Activated gamma-delta T cell treated with Interleukin-2 at 50 U/mL for 16 hours (primary cell): Measurements from ENCODE around the gene NKAIN2.
"Not testable (repeated sequence)": the region's sequence is repeated elsewhere in the genome, so short reads cannot be mapped to it uniquely, and the experiment has no call there.

Experiments
- DNase-seq: peaks from one replicate; pipeline ENCODE4 v3.0.0-alpha.2; 2020

The NKAIN2 gene

DNA sequence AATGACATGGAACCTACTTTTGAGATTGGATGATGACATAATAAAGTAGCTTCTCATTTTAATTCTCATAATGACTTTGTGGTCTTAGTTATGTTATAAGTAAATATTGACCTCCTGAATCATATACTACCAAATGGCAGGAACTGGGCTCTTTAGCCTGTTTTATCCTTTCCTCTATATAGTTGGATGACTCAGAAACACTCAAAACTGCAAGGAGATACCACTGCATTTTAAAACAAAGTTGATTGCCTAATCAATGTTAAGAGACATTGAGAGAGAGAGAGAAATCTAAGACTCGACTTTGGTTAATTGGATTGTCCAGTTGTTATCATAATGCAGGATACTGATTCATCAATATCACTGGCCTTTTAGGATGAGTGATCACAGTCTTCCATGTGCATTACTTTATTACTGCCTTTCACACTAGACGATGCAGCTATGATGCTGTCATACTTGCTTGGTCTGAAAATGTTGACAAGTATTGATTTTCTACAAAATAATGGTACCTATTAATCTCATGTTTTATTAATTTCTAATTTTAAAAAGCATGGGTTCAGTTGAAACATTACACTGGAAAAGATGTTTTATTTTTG lies 320.0 kb downstream of the NKAIN2 start:
- DNase-seq = no peak

DNA sequence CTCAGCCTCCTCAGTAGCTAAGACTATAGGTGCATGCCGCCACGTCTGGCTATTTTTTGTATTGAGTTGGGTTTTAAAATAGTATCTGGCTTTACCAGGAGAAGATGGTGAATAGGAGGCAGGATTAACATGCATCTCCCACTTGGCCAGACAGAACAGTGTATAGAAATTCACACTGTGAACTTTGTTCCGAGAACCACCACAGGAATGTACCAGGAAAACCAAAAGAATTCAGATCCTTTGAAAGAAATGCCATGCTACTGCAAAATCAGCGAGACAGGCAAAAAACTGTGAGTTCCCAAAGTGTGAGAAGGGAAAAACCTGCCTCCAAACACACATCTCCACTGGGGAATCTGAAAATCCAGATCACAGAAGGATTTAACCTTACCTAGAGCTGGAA lies 327.6 kb downstream of the NKAIN2 start:
- no peak for DNase-seq

DNA sequence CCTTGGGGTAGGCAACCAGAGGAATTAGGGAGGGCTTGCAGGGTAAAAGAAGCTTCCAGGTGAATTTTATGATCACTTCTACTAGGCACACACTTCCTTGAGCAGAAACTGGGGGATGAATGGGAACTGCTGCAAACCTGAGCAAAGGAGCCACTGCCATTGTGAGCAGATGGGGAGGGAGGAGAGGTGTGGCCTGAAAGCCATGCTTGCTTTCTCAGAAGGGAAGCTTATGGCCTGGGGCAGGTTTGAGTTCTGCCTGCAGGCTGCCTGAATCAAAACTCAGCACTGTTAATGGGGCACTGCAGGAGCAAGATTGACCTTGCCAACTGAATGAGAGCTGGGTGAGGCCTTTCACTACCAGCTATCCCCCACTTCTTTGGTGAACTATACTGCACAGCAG lies 328.1 kb downstream of the NKAIN2 start:
- no peak for DNase-seq

DNA sequence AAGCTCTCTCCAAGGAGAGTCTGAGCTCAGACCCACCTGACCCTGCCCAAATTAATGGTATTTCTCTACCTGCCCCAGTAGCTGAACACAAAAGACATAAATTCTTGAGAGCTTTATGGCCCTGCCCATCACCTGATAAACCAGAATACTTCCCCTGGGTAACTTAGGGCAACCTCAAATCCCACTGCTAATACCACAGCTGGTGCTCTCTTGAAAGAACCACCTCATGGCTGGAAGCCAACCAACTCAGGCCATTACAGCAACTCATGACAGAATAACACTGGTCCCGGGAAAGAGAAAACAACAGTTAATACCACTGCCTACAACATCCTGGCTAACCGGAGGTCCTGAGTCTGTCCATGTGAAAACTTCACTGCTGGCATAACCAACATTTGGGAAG lies 328.6 kb downstream of the NKAIN2 start:
- no peak for DNase-seq

DNA sequence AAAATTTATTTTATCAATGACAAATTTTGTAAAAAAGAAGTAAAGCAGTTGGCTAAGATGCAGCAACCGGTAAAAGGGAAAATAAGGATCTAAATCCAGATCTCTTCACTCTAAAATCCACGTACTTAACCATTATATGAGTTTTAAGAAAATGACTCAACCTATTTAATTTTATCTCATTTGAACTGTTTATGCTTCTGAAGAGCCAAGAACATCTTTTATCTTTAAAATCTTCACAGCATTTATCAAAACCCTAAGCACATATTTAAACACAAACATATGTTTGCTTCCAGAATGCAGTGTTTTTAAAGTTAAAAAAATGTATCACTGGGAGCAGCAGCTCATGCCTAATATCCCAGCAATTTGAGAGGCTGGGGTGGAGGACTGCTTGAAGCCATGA lies 339.2 kb downstream of the NKAIN2 start:
- DNase-seq = no peak

DNA sequence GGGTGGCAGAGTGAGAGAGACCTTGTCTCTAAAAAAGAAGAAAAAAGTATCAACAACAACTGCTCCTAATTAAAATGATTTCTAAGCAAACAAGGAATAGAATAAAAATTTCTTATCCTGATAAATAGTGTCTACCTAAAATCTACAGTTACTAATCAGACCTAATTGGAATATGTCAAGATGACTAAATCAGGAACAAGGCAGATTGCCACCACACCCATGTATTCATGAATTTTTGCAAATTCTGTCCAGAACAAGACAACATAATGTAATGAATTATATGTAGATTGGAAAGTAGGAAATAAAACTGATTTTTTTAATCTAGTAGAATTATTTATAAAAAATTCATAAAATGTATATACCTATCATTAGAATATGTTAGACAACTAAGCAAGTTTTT lies 339.8 kb downstream of the NKAIN2 start:
- DNase-seq = no peak

DNA sequence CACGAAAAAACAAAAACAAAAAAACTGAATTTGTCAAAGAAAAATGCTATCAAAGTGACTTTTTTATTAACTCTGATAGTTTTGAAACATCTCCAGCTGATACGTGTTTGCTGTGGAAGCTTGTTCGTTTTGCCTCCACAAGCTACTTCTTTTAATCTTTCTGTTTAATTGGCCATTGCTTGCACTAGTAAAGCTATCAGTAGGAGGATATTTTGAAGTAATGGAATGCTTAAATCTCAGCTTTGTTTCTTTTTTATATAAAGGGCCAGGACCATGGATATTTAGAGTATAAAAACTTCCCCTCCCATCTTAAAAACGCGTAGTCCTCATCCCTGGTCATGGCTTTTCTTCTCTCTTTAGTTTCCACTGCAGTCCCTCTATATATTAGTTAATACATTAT lies 344.0 kb downstream of the NKAIN2 start:
- DNase-seq = no peak

DNA sequence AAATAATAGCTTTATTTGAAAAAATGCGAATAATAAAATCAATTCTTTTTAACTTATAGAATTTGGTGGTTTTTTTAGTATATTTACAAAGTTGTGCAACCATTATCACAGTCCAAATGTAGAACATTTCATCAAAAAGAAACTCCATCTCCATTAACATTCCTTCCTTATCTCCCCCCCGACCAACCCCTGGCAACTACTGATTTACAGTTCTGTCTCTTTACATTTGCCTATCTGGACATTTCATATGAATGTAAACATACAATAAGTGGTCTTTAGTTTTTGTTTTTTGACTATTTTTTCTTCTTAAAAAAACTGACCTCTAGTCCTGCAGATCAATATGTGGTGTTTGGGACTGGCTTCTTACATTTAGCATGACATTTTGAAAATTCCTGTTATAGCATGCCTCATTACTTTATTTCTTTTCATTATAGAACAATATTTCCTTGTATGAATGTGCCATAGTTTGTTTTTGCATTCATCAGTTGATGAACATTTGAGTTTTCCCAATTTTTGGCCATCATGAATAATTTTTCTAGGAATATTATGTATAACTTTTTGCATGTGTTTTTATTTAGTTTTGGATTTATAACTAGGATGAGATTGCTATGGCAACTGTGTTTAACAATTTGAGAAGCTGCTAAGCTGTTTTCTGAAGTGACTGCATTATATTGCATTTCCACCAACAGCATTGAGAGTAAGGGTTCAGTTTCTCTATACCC lies 344.7 kb downstream of the NKAIN2 start:
- DNase-seq = no peak

DNA sequence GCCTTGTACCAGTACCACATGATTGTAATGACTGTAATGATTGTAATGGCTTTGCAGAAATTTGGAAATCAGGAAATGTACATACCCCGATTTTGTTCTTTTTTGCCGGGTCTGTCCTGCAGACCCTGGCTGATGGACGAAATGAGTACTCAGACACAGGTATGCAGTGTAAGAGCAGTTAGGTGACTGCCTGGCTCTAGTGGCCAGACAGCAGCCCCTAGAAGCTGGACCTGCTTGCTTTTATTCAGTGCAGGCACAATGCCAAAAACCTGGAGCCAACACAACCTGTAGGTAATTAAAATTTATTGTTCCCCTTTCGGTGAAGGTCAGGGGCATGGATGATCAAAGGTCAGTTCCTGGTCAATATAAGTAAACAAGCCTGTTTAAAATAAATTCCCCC lies 346.0 kb downstream of the NKAIN2 start:
- no peak for DNase-seq

DNA sequence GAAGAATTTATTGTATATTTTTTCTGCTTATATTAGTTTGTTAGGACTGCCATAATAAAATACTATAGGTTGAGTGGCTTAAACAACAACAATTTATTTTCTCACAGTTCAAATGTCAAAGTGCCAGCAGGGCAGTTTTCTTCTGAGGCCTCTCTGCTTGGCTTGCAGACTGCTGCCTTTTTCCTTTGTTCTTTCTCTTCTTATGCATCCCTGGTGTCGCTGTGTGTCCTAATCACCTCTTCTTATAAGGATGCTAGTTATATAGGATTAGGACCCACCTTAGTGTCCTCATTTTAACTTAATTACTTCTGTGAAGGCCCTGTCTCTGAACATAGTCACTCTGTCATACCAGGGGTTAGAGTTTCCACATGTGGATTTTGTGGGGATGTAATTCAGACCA lies 354.4 kb downstream of the NKAIN2 start:
- DNase-seq = no peak

DNA sequence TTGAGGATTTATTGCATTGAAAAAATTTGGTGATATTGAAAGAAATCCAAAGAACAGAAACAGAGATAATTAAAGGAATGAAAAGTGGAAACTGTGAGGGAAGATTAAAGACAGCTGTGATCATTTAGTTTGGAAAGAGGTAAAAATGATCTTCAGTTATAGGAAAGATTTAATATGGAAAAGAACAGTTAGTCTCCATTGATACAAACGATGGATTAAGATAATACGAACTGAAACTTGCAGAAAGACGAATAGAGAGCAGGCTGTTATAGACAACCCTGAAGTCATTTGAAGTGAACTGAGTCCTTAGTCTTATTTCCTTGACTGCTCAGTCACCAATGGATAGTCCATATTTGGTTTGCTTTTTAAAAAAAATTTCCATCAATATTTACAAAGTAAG lies 360.0 kb downstream of the NKAIN2 start:
- no peak for DNase-seq

DNA sequence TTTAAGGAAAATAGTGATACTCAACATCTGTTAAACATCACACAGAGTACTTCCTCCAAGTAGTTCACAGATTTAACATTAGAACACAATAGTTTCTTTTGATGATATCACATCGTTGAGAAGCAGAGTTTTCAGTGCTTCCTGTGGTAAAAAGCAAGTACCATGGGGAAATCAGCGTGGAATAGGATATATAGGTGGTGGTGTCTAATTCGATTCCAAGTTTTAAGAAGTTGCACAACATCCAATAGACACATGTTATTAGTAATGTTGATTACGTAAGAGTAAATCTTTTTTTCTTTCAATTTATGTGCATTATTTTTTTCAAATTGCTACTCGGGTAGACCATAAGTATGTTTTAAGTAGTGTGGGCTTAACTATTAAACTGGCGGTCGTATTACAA lies 360.7 kb downstream of the NKAIN2 start:
- no peak for DNase-seq

DNA sequence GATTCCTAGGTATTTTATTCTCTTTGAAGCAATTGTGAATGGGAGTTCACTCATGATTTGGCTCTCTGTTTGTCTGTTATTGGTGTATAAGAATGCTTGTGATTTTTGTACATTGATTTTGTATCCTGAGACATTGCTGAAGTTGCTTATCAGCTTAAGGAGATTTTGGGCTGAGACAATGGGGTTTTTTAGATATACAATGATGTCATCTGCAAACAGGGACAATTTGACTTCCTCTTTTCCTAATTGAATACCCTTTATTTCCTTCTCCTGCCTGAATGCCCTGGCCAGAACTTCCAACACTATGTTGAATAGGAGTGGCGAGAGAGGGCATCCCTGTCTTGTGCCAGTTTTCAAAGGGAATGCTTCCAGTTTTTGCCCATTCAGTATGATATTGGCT lies 363.6 kb downstream of the NKAIN2 start:
- not testable (repeated sequence) for DNase-seq

DNA sequence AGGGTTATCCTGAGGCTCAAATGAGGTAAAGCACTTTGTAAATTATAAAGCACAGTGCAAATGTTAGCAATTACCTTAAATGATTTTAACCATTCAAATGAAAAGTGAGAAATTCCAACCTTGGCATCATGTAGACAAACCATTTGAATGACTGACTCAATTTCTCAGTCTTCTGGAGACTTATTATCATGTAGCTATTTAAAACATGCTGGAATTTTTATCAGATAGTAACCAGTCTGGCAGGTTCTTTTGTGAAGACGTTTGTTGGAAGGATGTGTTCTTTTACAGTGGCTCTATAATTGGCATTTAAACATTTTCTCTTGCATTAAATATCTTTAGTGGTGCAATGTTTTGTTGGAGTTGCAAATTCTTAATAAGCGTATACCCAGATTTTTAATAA lies 386.6 kb downstream of the NKAIN2 start:
- no peak for DNase-seq

DNA sequence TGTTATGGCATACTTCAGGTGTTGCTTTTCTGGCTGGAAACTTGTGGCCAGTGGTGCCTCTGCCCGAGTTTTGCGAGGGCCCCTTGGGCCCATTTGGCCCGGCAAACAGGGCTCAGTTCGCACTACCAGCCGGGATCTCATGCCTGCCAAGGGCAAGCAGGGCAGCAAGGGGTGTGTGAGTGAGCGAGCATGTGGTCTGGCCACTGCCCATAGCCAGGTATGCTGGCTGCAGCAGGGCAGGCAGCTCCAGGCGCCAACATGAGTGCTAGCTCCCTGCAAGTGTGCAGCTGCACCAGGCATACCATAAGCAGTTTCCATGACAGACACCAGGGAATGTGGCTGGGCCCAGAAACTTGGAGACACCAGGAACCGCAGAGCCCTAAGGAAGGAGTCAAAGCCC lies 389.5 kb downstream of the NKAIN2 start:
- DNase-seq = no peak

DNA sequence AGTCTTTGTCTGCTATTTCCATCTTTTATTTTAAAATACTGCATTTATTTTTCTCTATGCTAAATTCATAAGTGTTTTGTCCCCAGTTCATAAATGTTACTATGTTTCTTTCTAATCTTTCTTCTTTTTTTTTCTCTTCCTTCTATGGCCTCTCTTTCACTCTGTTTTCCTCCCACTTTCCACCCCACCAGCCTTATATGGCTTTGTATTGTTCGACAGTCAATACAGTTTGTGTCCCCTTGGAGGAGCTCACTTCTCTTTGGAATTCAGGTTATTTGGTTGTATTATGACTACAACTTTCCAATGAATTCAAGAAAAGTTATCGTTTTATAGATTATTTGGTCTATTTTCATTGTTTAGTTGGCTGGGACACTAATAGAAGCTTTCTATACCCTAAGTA lies 393.5 kb downstream of the NKAIN2 start:
- DNase-seq = no peak

DNA sequence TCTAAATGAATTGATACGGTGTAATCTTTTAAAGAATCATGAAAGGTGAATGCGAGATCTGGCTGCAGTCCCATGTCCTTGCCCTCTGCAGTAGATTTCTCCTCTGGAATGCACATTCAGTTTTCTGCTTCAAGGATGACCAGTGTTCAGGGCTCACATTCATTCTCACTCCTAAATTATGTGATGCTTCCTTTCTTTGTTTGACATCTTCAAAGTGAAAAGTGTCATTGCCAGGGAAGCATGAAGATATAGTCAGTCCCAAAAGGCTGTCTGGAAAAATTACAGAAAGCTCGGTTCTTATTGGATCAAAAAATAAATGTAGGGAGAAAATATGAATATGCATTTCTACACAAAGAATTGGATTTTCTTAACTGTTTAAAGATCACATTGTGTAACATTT lies 395.6 kb downstream of the NKAIN2 start:
- DNase-seq = no peak

DNA sequence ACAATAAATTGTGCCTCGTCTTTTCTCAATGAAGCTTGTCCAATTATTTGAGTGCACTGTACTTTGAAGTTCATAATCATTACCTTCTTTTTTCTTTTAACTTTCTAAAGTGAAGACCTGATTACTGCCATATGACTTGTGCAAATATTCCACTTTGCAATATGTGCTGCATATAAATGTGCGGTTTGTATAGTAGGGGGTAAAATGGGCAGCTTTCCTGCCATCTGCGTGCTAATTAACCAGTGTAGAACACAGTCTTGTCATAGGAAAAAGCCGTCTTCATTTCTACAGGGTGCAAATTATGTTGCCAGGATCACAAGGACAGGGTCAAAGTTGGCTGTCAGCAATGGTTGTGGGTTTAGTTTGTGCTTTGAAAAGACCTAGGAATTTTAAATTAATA lies 397.0 kb downstream of the NKAIN2 start:
- DNase-seq = no peak

DNA sequence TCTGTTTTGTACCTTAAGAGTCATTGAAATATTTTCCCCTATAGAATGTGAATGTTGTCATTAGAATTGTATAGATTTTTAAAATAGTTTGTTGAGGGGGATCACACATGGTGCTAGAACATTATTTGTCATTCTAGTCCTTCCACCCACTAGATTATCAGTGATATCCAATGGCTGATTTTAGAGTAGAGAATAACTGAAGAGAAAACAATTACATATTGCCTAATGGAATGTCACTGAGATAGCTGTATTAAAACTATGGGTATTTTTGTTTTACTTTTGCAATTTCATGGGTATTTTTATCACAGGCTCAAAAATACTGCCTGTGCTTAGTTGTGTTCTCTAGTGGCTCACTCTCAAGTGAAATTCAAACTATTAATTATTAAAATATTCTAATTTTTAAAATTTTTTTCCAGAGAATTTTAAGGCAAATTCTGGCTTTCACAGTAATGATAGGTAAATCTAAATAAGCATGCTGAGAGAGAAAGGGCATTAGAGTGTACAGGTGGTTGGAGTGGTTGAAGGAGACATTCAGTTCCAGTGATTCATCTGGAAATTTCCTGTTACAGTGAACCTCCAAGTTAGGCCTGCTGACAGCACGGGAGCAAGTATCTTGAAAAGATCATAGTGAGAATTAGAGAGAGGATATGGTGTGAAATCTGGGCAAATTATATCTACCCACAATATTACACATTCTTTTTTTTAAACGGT lies 399.6 kb downstream of the NKAIN2 start:
- no peak for DNase-seq

DNA sequence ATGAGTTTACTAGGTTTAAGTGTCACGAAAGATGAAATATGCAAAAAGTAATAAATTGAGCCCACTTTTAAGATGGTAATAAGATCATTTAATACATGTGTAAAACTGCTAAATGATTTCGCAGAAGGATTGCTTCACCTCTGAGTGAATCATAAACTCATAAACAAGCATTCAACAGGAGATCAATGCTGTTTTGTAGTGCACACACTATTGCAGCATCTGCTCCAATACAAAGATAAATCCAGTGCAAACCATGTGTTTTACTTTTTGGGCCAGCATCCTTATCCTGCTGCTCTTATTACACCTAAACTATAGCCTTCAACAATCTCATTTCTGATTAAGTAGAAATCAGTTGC lies 400.1 kb downstream of the NKAIN2 start:
- DNase-seq = no peak

DNA sequence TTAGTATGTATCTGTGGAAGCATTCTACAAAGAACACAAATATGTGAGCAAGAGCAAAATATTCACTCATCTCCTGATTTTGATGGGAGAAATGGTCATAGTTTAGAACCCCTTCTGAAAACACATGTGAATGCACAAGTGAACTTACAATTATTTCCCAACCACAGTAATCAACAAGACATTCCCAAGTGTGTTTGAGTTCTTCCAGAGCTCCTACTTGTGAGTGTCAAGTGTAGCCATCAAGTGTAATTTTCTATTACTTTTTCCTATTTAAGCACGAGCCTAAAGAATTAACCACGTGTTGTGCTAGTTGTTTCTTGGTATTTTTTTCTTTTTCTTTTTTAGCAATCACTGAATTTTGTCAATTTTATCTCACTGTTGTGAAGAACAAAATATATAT lies 402.3 kb downstream of the NKAIN2 start:
- no peak for DNase-seq

DNA sequence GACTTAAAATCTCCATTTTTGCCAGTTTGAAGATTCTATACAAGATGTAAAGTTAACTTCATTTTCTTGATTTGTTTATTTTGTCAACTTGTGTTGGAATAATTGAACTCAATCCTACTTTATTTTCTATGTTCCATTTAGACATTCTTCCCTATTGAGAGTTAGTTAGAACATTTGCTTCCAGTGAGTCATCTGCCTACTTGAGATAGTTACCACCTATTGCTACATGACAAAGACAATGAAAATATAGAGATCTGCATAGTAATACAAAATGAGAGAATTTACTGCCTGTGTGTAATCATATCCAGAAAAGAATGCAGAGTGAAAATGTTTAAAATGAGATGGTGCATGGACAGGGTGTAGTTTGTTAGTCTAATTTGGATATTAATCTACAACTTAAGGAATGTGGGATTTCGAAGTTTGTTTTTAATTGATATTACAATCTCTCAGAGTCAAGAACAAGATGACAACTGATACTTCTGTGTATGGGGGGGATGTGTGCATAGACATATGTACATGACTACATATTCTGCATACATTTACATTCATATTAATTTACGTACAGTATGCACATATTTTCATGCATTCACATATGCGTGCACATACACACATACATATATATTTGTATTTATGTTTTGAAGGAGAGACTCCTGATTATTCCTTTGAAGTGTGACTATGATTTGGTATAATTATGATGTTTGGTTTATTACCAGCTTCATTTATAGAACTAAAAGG lies 420.1 kb downstream of the NKAIN2 start:
- DNase-seq = no peak

DNA sequence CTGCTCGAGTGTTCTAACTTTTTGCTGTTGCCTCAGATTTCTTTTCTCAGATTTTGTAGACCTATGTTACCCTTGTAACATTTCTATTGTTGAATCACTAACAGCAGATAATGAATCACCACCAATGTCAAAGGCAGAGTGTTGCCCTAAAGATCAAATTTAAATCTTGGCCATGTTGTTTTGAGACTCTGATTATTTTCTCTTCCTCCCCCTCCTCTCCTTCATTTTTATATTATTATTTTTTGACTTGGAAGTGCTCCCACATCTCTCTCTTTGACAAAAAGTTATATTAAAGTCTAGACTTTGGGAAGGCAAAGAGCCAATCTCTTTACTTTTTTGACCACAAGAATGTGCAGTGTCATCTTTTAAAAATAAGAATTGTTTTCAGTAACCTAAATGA lies 422.7 kb downstream of the NKAIN2 start:
- no peak for DNase-seq

DNA sequence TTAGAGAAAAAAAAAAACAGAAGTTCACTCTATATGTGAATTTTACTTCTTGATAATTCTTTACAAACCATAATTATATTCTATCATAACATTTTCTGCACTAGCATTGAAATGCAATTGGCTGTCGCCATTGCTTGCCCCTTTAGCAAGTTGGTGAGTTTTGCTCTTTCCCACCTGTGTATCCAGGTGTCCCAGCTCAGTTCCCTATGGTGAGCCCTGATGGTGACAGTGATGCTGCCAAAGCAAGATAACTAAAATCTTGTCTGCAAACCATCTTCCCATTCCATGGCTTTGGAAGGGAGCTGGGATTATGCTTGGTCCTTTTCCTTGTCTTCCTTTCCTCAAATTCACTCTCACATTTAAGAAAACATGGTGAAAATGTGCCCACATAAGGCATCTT lies 429.6 kb downstream of the NKAIN2 start:
- DNase-seq = no peak
